GM23338 (cell line): ENCODE results near the gene FRAS1. TPM values are rescaled to one million over a fixed set of nuclear protein-coding genes. Genes with fewer than 3 reads are reported as not detected.

ENCODE experiments used
- ATAC-seq: fragments of 200-7000 bp; cut with Tn5 transposase; 3 replicates; pipeline ENCODE4 v1.9.1; 2020
- DNase-seq: peaks from one replicate; pipeline ENCODE4 v3.0.0-alpha.2; 2015; ENCODE audit warnings: low spot score
- H2AFZ ChIP-seq: fragments of 200-600 bp; sonication (generic); 2 replicates; pipeline ENCODE4 v1.8.0; 2016; ENCODE audit warnings: antibody characterized with exemption, mild to moderate bottlenecking, moderate library complexity
- H3F3A ChIP-seq: fragments of 200-600 bp; sonication (generic); replicated peaks from 2 replicates; pipeline ENCODE4 v1.8.0; 2017; ENCODE audit warnings: antibody characterized with exemption, mixed run types, low read depth
- H3K27ac ChIP-seq: fragments of 200-600 bp; sonication (generic); 2 replicates; pipeline ENCODE4 v1.6.1; 2016; ENCODE audit warnings: low read depth
- H3K27me3 ChIP-seq: fragments of 200-600 bp; sonication (generic); 2 replicates; pipeline ENCODE4 v1.8.0; 2016; ENCODE audit warnings: mild to moderate bottlenecking, mixed run types, moderate library complexity; ENCODE audit not compliant: insufficient read depth
- H3K36me3 ChIP-seq: fragments of 200-600 bp; sonication (generic); 2 replicates; pipeline ENCODE4 v1.8.0; 2016; ENCODE audit warnings: mild to moderate bottlenecking; ENCODE audit not compliant: insufficient read depth
- H3K4me1 ChIP-seq: fragments of 200-600 bp; sonication (generic); 2 replicates; pipeline ENCODE4 v1.8.0; 2016; ENCODE audit warnings: mild to moderate bottlenecking, moderate library complexity; ENCODE audit not compliant: insufficient read depth
- H3K4me2 ChIP-seq: fragments of 200-600 bp; sonication (generic); 2 replicates; pipeline ENCODE4 v1.7.1; 2017; ENCODE audit warnings: mixed run types
- H3K4me3 ChIP-seq: fragments of 200-600 bp; sonication (generic); 2 replicates; pipeline ENCODE4 v1.6.1; 2016; ENCODE audit warnings: mixed run types
- H3K79me2 ChIP-seq: fragments of 200-600 bp; sonication (generic); replicated peaks from 2 replicates; pipeline ENCODE4 v1.8.0; 2017; ENCODE audit warnings: mild to moderate bottlenecking; ENCODE audit not compliant: insufficient read depth
- H3K9me2 ChIP-seq: fragments of 200-600 bp; sonication (generic); 2 replicates; pipeline ENCODE4 v1.8.0; 2017; ENCODE audit not compliant: insufficient read depth
- H4K20me1 ChIP-seq: fragments of 200-600 bp; sonication (generic); replicated peaks from 2 replicates; pipeline ENCODE4 v1.8.0; 2017; ENCODE audit warnings: mild to moderate bottlenecking; ENCODE audit not compliant: insufficient read depth
- H3K27ac Mint-ChIP-seq: 2 replicates; pipeline ENCODE4 v1.8.0; 2020; ENCODE audit warnings: inconsistent platforms, mild to moderate bottlenecking, moderate library complexity, mixed read lengths
- H3K27me3 Mint-ChIP-seq: 3 replicates; pipeline ENCODE4 v1.8.0; 2022; ENCODE audit warnings: low read depth, mild to moderate bottlenecking, moderate library complexity, mixed read lengths, inconsistent platforms; ENCODE audit not compliant: insufficient read depth, poor library complexity
- H3K36me3 Mint-ChIP-seq: 3 replicates; pipeline ENCODE4 v1.8.0; 2021; ENCODE audit warnings: low read depth, mild to moderate bottlenecking, inconsistent platforms, moderate library complexity, mixed read lengths
- H3K4me1 Mint-ChIP-seq: 3 replicates; pipeline ENCODE4 v1.8.0; 2020; ENCODE audit warnings: mild to moderate bottlenecking, inconsistent platforms, mixed read lengths
- H3K4me3 Mint-ChIP-seq: 3 replicates; pipeline ENCODE4 v1.8.0; 2021; ENCODE audit warnings: moderate library complexity, mild to moderate bottlenecking, inconsistent platforms, mixed read lengths
- H3K9me3 Mint-ChIP-seq: 3 replicates; pipeline ENCODE4 v1.8.0; 2020; ENCODE audit warnings: moderate library complexity, mild to moderate bottlenecking, inconsistent platforms, mixed read lengths
- CREB1 ChIP-seq: fragments of 250-450 bp; sonication (Bioruptor Pico); IDR thresholded peaks from 2 replicates; pipeline ENCODE4 v1.5.0; 2020; ENCODE audit warnings: low read depth, mild to moderate bottlenecking, moderate library complexity
- ETS1 ChIP-seq: IDR thresholded peaks from 2 replicates; pipeline ENCODE4 v1.6.1; 2016; ENCODE audit warnings: antibody characterized with exemption
- EZH2 ChIP-seq: fragments of 200-600 bp; sonication (generic); IDR thresholded peaks from one replicate; pipeline ENCODE4 v1.8.0; 2017; ENCODE audit warnings: antibody characterized with exemption, mild to moderate bottlenecking, low read depth; ENCODE audit not compliant: unreplicated experiment
- EZH2phosphoT487 ChIP-seq: fragments of 200-600 bp; sonication (generic); IDR thresholded peaks from one replicate; pipeline ENCODE4 v1.8.1; 2018; ENCODE audit warnings: antibody characterized with exemption; ENCODE audit not compliant: unreplicated experiment
- JUNB ChIP-seq: IDR thresholded peaks from one replicate; pipeline ENCODE4 v1.6.1; 2016; ENCODE audit warnings: antibody characterized with exemption; ENCODE audit not compliant: unreplicated experiment
- NANOG ChIP-seq: IDR thresholded peaks from 2 replicates; pipeline ENCODE4 v1.6.1; 2016; ENCODE audit warnings: antibody characterized with exemption, borderline replicate concordance
- POLR2AphosphoS5 ChIP-seq: IDR thresholded peaks from 2 replicates; pipeline ENCODE4 v1.6.1; 2016; ENCODE audit warnings: antibody characterized with exemption, low read depth
- REST ChIP-seq: IDR thresholded peaks from one replicate; pipeline ENCODE4 v1.6.1; 2018; ENCODE audit warnings: antibody characterized with exemption; ENCODE audit not compliant: unreplicated experiment
- STAT1 ChIP-seq: IDR thresholded peaks from one replicate; pipeline ENCODE4 v1.6.1; 2016; ENCODE audit warnings: antibody characterized with exemption; ENCODE audit not compliant: unreplicated experiment
- ZNF331 ChIP-seq: fragments of 250-450 bp; sonication (Bioruptor Pico); IDR thresholded peaks from 2 replicates; pipeline ENCODE4 v1.5.0; 2020; ENCODE audit warnings: low read depth, mild to moderate bottlenecking, moderate library complexity
- ZNF462 ChIP-seq: fragments of 250-450 bp; sonication (Bioruptor Pico); IDR thresholded peaks from 2 replicates; pipeline ENCODE4 v1.5.0; 2020; ENCODE audit warnings: mild to moderate bottlenecking, moderate library complexity
- polyA plus RNA-seq: library from polyadenylated mRNA; unstranded; fragments of >200 nt; fragmentation: Nextera tagmentation; extraction: Ambion mirVana; gene quantifications from 2 replicates; pipeline ENCODE4 v1.2.1, GENCODE V29; 2016
- total RNA-seq: library from RNA; depleted of rRNA; stranded (reverse); fragments of >200 nt; shearing (Covaris generic); gene quantifications from 2 replicates; pipeline ENCODE4 v1.2.3, GENCODE V29; 2014

The FRAS1 gene
- total and polyA plus RNA-seq, 2 experiments from 2014 or later, result 12.4 to 108 TPM

- H3K4me3 Mint-ChIP-seq, result no peak overlapping the region
- no peak overlapping the region for H3K27ac ChIP-seq
- H3K36me3 Mint-ChIP-seq, result peaks cover 26% of the 10 kb centered on the region
- no peaks in the 10 kb centered on the region for H3K9me3 Mint-ChIP-seq
- no peaks in the 10 kb centered on the region for H3K27me3 Mint-ChIP-seq
- DNase-seq, result no peak
- H4K20me1 ChIP-seq, result 0 out of 2 replicates have a peak, but pooled peaks cover 3% of the 10 kb centered on the region
- no peaks in the 10 kb centered on the region for H3K4me1 ChIP-seq
- H3F3A ChIP-seq, result no peaks in the 10 kb centered on the region
- peaks cover 12% of the 10 kb centered on the region; the same call in 2 of the 3 replicates for H3K4me1 Mint-ChIP-seq
- no peaks in the 10 kb centered on the region for H3K9me2 ChIP-seq
- H3K36me3 ChIP-seq, result 0 out of 2 replicates have a peak, but pooled peaks cover 8% of the 10 kb centered on the region
- no peak overlapping the region for H2AFZ ChIP-seq
- no peak overlapping the region for H3K27ac Mint-ChIP-seq
- no peak for TF ChIP-seq EZH2phosphoT487
- H3K27me3 ChIP-seq, result no peaks in the 10 kb centered on the region
- no peak for ATAC-seq
- H3K4me3 ChIP-seq, result no peak overlapping the region
- H3K79me2 ChIP-seq, result no peaks in the 10 kb centered on the region
- no peak overlapping the region for H3K4me2 ChIP-seq
These were observed 382.2 kb downstream of the FRAS1 start for GRCh38 chr4:78439328-78439727.

GRCh38 chr4:78441756-78442155, 384.6 kb downstream of the FRAS1 start:
- no peaks in the 10 kb centered on the region for H3K27me3 ChIP-seq
- H3K4me1 ChIP-seq, result no peaks in the 10 kb centered on the region
- H3K4me2 ChIP-seq, result no peak overlapping the region
- 0 out of 2 replicates have a peak, but pooled peaks cover 6% of the 10 kb centered on the region for H4K20me1 ChIP-seq
- no peak overlapping the region for H3K27ac ChIP-seq
- no peaks in the 10 kb centered on the region for H3K79me2 ChIP-seq
- H3K36me3 ChIP-seq, result peaks cover 8% of the 10 kb centered on the region; the same call in 1 of the 2 replicates
- peaks cover 22% of the 10 kb centered on the region for H3K36me3 Mint-ChIP-seq
- no peaks in the 10 kb centered on the region for H3K9me2 ChIP-seq
- no peak overlapping the region for H2AFZ ChIP-seq
- H3K27ac Mint-ChIP-seq, result no peak overlapping the region
- H3K27me3 Mint-ChIP-seq, result no peaks in the 10 kb centered on the region
- H3K9me3 Mint-ChIP-seq, result no peaks in the 10 kb centered on the region
- no peaks in the 10 kb centered on the region for H3F3A ChIP-seq
- no peak overlapping the region for H3K4me3 Mint-ChIP-seq
- no peak overlapping the region for H3K4me3 ChIP-seq
- H3K4me1 Mint-ChIP-seq, result no peaks in the 10 kb centered on the region
- ATAC-seq, result peak; percentile 41; the same call in 2 of the 3 replicates
- DNase-seq, result no peak
- TF ChIP-seq EZH2, result no peak
- TF ChIP-seq ZNF331 (CRISPR knock-in tag), result no peak
- TF ChIP-seq ETS1, result no peak
- TF ChIP-seq CREB1, result no peak
- TF ChIP-seq ZNF462 (CRISPR knock-in tag), result no peak
- TF ChIP-seq NANOG, result no peak
- TF ChIP-seq POLR2AphosphoS5, result no peak
- TF ChIP-seq STAT1, result no peak
- no peak for TF ChIP-seq JUNB
- no peak for TF ChIP-seq EZH2phosphoT487
- no peak for TF ChIP-seq REST
